HepG2 (cell line): ENCODE measurements around the gene CNNM3. TPM values are rescaled to one million over a fixed set of nuclear protein-coding genes. Genes with fewer than 3 reads are reported as not detected.

Experiments
- ATAC-seq: fragments of 200-7000 bp; cut with Tn5 transposase; 3 replicates; pipeline ENCODE4 v1.9.1; 2020; ENCODE audit warnings: mild to moderate bottlenecking, moderate library complexity
- BruUV-seq: library from RNA; stranded (reverse); fragments of 400-500 nt; replicated peaks from 2 replicates; lab custom pipeline; 2021; lab: Mats Ljungman, UMichigan
- CTCF ChIA-PET: fragments of 300-600 bp; formaldehyde crosslinking; extraction: SDS; loops from one replicate; lab custom pipeline; 2021; ENCODE audit warnings: low total read pairs, inconsistent platforms, low intra/inter-chr PET ratio; lab: Yijun Ruan, JAX
- POLR2A ChIA-PET: fragments of 350-600 bp; sonication (Branson Sonifier 250); formaldehyde crosslinking; loops from one replicate; lab custom pipeline; 2020; ENCODE audit warnings: antibody characterized with exemption, inconsistent platforms; lab: Yijun Ruan, JAX
- DNase-seq: peaks from one replicate; pipeline ENCODE4 v3.0.0-alpha.2; 2015; ENCODE audit warnings: low spot score
- FAIRE-seq: peaks from 3 replicates; lab custom pipeline; 2011; peaks lifted over from hg19 to GRCh38; lab: Jason Lieb, UNC
- H2AFZ ChIP-seq: one replicate; pipeline ENCODE4 v1.6.1; 2011; ENCODE audit warnings: low read length, inconsistent platforms
- H3K27ac ChIP-seq: fragments of 300-600 bp; 3 replicates; pipeline ENCODE4 v1.8.0; 2011; ENCODE audit warnings: mixed run types, mild to moderate bottlenecking, mixed read lengths, low read length, inconsistent platforms; ENCODE audit not compliant: insufficient read depth; ENCODE audit errors: extremely low read length
- H3K27me3 ChIP-seq, 2 experiments: fragments of 200-600 bp in 1 of 2; 2 replicates in 1 of 2; 3 replicates in 1 of 2; pipeline versions ENCODE4 v1.6.0 to v1.8.0; 2011; ENCODE audit warnings: low read length in 2 of 2, mild to moderate bottlenecking in 2 of 2, moderate library complexity in 2 of 2, inconsistent platforms in 1 of 2; ENCODE audit not compliant: insufficient read depth in 2 of 2, control insufficient read depth in 1 of 2
- H3K36me3 ChIP-seq, 2 experiments: fragments of 200-600 bp in 1 of 2; replicated peaks in 1 of 2; 2 replicates in 1 of 2; 3 replicates in 1 of 2; pipeline versions ENCODE4 v1.5.1 to v1.8.0; 2011; ENCODE audit warnings: low read length in 2 of 2, inconsistent platforms in 1 of 2; ENCODE audit not compliant: insufficient read depth in 2 of 2, control insufficient read depth in 1 of 2
- H3K4me1 ChIP-seq: 2 replicates; pipeline ENCODE4 v1.5.1; 2012; ENCODE audit warnings: low read length, inconsistent platforms; ENCODE audit not compliant: insufficient read depth
- H3K4me2 ChIP-seq: 2 replicates; pipeline ENCODE4 v1.6.0; 2011; ENCODE audit warnings: low read depth, low read length, inconsistent platforms
- H3K4me3 ChIP-seq, 3 experiments: fragments of 200-600 bp in 1 of 3; sonication (generic), shearing (Covaris generic) in 1 of 3; replicated peaks in 1 of 3; 2 replicates each; pipeline ENCODE4 v1.5.1; 2011 to 2016; ENCODE audit warnings: low read length in 3 of 3, inconsistent platforms in 2 of 3, low read depth in 2 of 3, mild to moderate bottlenecking in 2 of 3, control low read depth in 1 of 3, mixed read lengths in 1 of 3; ENCODE audit not compliant: insufficient read depth in 1 of 3
- H3K79me2 ChIP-seq: one replicate; pipeline ENCODE4 v1.6.1; 2011; ENCODE audit warnings: low read length, inconsistent platforms; ENCODE audit not compliant: insufficient read depth
- H3K9ac ChIP-seq: 2 replicates; pipeline ENCODE4 v1.6.0; 2011; ENCODE audit warnings: mild to moderate bottlenecking, low read depth, low read length, inconsistent platforms; ENCODE audit not compliant: insufficient read depth
- H3K9me3 ChIP-seq: 2 replicates; pipeline ENCODE4 v1.5.1; 2012; ENCODE audit warnings: mild to moderate bottlenecking, low read length
- H4K20me1 ChIP-seq: 2 replicates; pipeline ENCODE4 v1.6.0; 2011; ENCODE audit warnings: inconsistent platforms, mild to moderate bottlenecking, low read length, moderate library complexity; ENCODE audit not compliant: insufficient read depth
- BCLAF1 ChIP-seq: fragments of 450-650 bp; IDR thresholded peaks from 2 replicates; pipeline ENCODE4 v1.6.1; 2017; ENCODE audit warnings: mild to moderate bottlenecking
- CBX2 ChIP-seq, 2 experiments: fragments of 200-600 bp in 1 of 2; sonication (generic); formaldehyde crosslinking in 1 of 2; IDR thresholded peaks; 2 replicates each; pipeline versions ENCODE4 v1.7.0 to v1.8.1; 2018 to 2022; ENCODE audit warnings: low read depth in 2 of 2, low read length in 1 of 2, mild to moderate bottlenecking in 1 of 2, missing genetic modification reagents in 1 of 2
- CHD2 ChIP-seq: IDR thresholded peaks from 2 replicates; pipeline ENCODE4 v1.6.1; 2011; ENCODE audit warnings: low read depth, low read length, improper control_type of control experiment
- HNRNPH1 ChIP-seq: fragments of 200-400 bp; formaldehyde crosslinking; optimal IDR thresholded peaks from 2 replicates; pipeline ENCODE3; 2017; ENCODE audit warnings: mild to moderate bottlenecking, low read depth, low read length
- NFIC ChIP-seq: IDR thresholded peaks from 2 replicates; pipeline ENCODE4 v1.6.1; 2012; ENCODE audit warnings: mild to moderate bottlenecking, low read length, inconsistent platforms
- PBX2 ChIP-seq: IDR thresholded peaks from 2 replicates; pipeline ENCODE4 v1.6.1; 2016; ENCODE audit warnings: control low read depth
- RBAK ChIP-seq: sonication (generic); formaldehyde crosslinking; IDR thresholded peaks from 2 replicates; pipeline ENCODE4 v1.5.1; 2020; ENCODE audit warnings: mild to moderate bottlenecking, missing genetic modification reagents
- SSRP1 ChIP-seq: IDR thresholded peaks from 2 replicates; pipeline ENCODE4 v1.6.1; 2016; ENCODE audit warnings: control low read depth
- THRA ChIP-seq: sonication (generic); formaldehyde crosslinking; IDR thresholded peaks from 2 replicates; pipeline ENCODE4 v1.4.0; 2020; ENCODE audit warnings: missing genetic modification reagents, borderline replicate concordance
- TOPORS ChIP-seq: sonication (generic); formaldehyde crosslinking; IDR thresholded peaks from 2 replicates; pipeline ENCODE4 v1.8.0; 2023; ENCODE audit warnings: mild to moderate bottlenecking, missing genetic modification reagents
- ZFYVE20 ChIP-seq: sonication (generic); formaldehyde crosslinking; IDR thresholded peaks from 2 replicates; pipeline ENCODE4 v1.8.0; 2023; ENCODE audit warnings: low read depth, mild to moderate bottlenecking, moderate library complexity, missing genetic modification reagents, borderline replicate concordance
- ZNF263 ChIP-seq: sonication (generic); formaldehyde crosslinking; IDR thresholded peaks from 2 replicates; pipeline ENCODE4 v1.4.0; 2020; ENCODE audit warnings: missing genetic modification reagents
- ZNF574 ChIP-seq: sonication (generic); formaldehyde crosslinking; IDR thresholded peaks from 2 replicates; pipeline ENCODE4 v1.4.0; 2020; ENCODE audit warnings: missing genetic modification reagents
- ZNF614 ChIP-seq: IDR thresholded peaks from 2 replicates; pipeline ENCODE4 v1.6.1; 2018; ENCODE audit warnings: missing biosample characterization, missing genetic modification reagents, inconsistent platforms, borderline replicate concordance
- ZNF746 ChIP-seq: sonication (generic); formaldehyde crosslinking; IDR thresholded peaks from 2 replicates; pipeline ENCODE4 v1.8.0; 2022; ENCODE audit warnings: mild to moderate bottlenecking, missing genetic modification reagents
- ZNF776 ChIP-seq: sonication (generic); formaldehyde crosslinking; IDR thresholded peaks from 2 replicates; pipeline ENCODE4 v1.4.0; 2020; ENCODE audit warnings: mild to moderate bottlenecking, missing genetic modification reagents
- WGBS: methylation state at CpG from one replicate; pipeline ENCODE4 v1.1.6; 2017; ENCODE audit warnings: low lambda C conversion rate; 5-methylcytosine and 5-hydroxymethylcytosine counted together
- in situ Hi-C: cut with HindIII; loops from 2 replicates; pipeline ENCODE4 v1.10.0; 2017; ENCODE audit warnings: low pct_unique_long_range_greater_than_20kb; ENCODE audit not compliant: extremely low pct_ligation_motif_present
- intact Hi-C: fragments of 100-400 bp; cut with micrococcal nuclease; formaldehyde crosslinking; loops from one replicate; pipeline ENCODE4 v1.10.0; 2022; ENCODE audit not compliant: unreplicated experiment
- polyA plus RNA-seq, 8 experiments: library from polyadenylated mRNA; depleted of rRNA in 3 of 8; stranded (reverse) in 7 of 8; unstranded in 1 of 8; fragments of >200 nt; fragmentation: Illumina TruSeq in 4 of 8; extraction: Trizol in 4 of 8; gene quantifications; 2 replicates each; pipeline versions ENCODE4 v1.2.1 to v1.2.3, GENCODE V29; 2011 to 2016; ENCODE audit warnings: low read depth in 4 of 8, missing spikeins in 1 of 8, mixed read lengths in 1 of 8; ENCODE audit not compliant: insufficient read depth in 1 of 8
- total RNA-seq, 5 experiments: library from RNA; depleted of rRNA; stranded (reverse); fragments of >200 nt; fragmentation: Illumina TruSeq; extraction: Trizol; gene quantifications; 2 replicates each; pipeline ENCODE4 v1.2.3, GENCODE V29; 2016; ENCODE audit warnings: low read depth in 1 of 5

The CNNM3 gene
- total and polyA plus RNA-seq, 2 of the 13 experiments (the other 11 are each of a cell fraction or from before 2014, with no cell fraction given) = 21.2 to 27.9 TPM

- H3K79me2 ChIP-seq = peaks cover 17% of the 10 kb centered on the region
- H3K4me2 ChIP-seq = peak overlapping the region; percentile 47
- ChIA-PET POLR2A (no interaction called here), CTCF (no interaction called here)
- H3K27me3 ChIP-seq = no peaks in the 10 kb centered on the region
- intact Hi-C loops = loop anchor here (10.0 kb wide), 1 partner anchor 163 kb away; no protein-coding TSS in a partner anchor
- in situ Hi-C loops = no loop called here
- FAIRE-seq (peak; percentile 49), DNase-seq (no peak), ATAC-seq (no peak)
- H4K20me1 ChIP-seq = no peaks in the 10 kb centered on the region; the same call in 1 of the 2 replicates
- H3K4me3 ChIP-seq = no peak overlapping the region
- 76% methylated on average over 6 of the region's 9 CpGs for WGBS
- no peak overlapping the region for H3K27ac ChIP-seq
- no peaks in the 10 kb centered on the region for H3K9me3 ChIP-seq
- no peak overlapping the region for H2AFZ ChIP-seq
- peak overlapping the region; percentile 12; the same call in 1 of the 2 replicates for H3K9ac ChIP-seq
- H3K36me3 ChIP-seq = no peaks in the 10 kb centered on the region; a peak in 1 of 5 replicates
- no TSS peak for BruUV-seq
- peaks cover 70% of the 10 kb centered on the region for H3K4me1 ChIP-seq
- no peak for TF ChIP-seq CHD2
- TF ChIP-seq NFIC = no peak
- TF ChIP-seq BCLAF1 = no peak
- TF ChIP-seq ZFYVE20 (CRISPR knock-in tag) = no peak
- no peak for TF ChIP-seq PBX2 (CRISPR knock-in tag)
- TF ChIP-seq SSRP1 = no peak
- TF ChIP-seq ZNF776 (CRISPR knock-in tag) = 0 out of 2 replicates have a peak, but pooled peaks have one; percentile 22
- no peak for TF ChIP-seq ZNF614 (CRISPR knock-in tag)
- TF ChIP-seq ZNF746 (CRISPR knock-in tag) = no peak
- TF ChIP-seq RBAK (CRISPR knock-in tag) = no peak
- no peak for TF ChIP-seq TOPORS (CRISPR knock-in tag)
- TF ChIP-seq HNRNPH1 = peak; percentile 21
- TF ChIP-seq CBX2 (IDR thresholded peaks at IDR 0.05; ENCODE audit: low read depth, low read length) = no peak
- TF ChIP-seq CBX2 (CRISPR knock-in tag; IDR thresholded peaks at IDR 0.05; ENCODE audit: low read depth) = no peak
- TF ChIP-seq THRA = no peak
- no peak for TF ChIP-seq ZNF263 (CRISPR knock-in tag)
- TF ChIP-seq ZNF574 (CRISPR knock-in tag) = 0 out of 2 replicates have a peak, but pooled peaks have one; percentile 31
Observed at GRCh38 chr2:96767135-96767871, 48.8 kb upstream of the CNNM3 start.
